Measurements from ENCODE around the gene COG1. TPM values are rescaled to one million over a fixed set of nuclear protein-coding genes. Genes with fewer than 3 reads are reported as not detected.
A peak's percentile ranks its signal among the peaks of the same experiment; 100 is the strongest.

The COG1 gene
- total RNA-seq, 1 experiment from 2014 or later = 26.5 TPM

DNA sequence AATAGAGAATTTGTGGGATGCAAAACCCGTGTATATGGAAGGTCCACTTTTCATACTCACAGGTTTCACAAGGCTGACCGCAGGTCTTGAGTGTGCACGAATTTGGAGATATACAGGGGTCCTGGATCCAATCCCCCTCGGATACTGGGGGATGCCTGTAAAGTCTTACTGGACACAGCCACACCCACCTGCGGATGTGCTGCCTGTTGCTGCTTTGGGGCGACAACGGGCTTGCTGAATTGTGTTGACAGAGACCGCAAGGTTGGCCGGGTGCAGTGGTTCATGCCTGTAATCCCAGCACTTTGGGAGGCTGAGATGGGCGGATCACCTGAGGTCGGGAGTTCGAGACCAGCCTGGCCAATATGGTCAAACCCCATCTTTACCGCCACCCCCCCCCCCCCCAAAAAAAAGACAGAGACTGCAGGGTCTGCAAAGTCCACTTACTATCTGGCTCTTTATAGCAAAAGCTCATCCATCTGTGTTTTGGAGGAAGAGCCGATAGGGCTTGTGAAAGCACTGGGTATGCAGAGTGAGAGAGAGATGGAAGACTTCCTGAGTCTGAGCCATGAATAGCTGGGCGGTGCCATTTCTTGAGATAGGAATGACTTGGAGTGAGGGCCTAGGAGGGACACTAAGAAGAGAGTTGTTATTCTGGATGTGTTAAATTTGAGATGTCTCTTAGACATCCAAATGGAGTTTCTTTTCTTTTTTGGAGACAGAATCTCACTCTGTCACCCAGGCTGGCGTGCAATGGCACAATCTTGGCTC, 6.4 kb upstream of the COG1 start:
- TF ChIP-seq, protein P1, sequence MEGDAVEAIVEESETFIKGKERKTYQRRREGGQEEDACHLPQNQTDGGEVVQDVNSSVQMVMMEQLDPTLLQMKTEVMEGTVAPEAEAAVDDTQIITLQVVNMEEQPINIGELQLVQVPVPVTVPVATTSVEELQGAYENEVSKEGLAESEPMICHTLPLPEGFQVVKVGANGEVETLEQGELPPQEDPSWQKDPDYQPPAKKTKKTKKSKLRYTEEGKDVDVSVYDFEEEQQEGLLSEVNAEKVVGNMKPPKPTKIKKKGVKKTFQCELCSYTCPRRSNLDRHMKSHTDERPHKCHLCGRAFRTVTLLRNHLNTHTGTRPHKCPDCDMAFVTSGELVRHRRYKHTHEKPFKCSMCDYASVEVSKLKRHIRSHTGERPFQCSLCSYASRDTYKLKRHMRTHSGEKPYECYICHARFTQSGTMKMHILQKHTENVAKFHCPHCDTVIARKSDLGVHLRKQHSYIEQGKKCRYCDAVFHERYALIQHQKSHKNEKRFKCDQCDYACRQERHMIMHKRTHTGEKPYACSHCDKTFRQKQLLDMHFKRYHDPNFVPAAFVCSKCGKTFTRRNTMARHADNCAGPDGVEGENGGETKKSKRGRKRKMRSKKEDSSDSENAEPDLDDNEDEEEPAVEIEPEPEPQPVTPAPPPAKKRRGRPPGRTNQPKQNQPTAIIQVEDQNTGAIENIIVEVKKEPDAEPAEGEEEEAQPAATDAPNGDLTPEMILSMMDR (conservative IDR thresholded peaks at IDR 0.05) = no peak
- H3K4me3 Mint-ChIP-seq = no peak overlapping the region
- no peaks in the 10 kb centered on the region for H3K27me3 ChIP-seq (ENCODE audit: insufficient read depth, low read length)
- peaks cover 2% of the 10 kb centered on the region for H4K20me1 ChIP-seq (ENCODE audit: control insufficient read depth, insufficient read depth, insufficient read length)
- H3K4me2 ChIP-seq (ENCODE audit: insufficient read depth, insufficient read length, low read length) = no peak overlapping the region
- H4K8ac ChIP-seq (replicated peaks; ENCODE audit: insufficient read length, low read depth, low read length) = no peak overlapping the region
- H3K27me3 Mint-ChIP-seq (ENCODE audit: low read depth) = no peaks in the 10 kb centered on the region
- no peak overlapping the region for H2BK12ac ChIP-seq (ENCODE audit: insufficient read length, low read depth, low read length)
- no peaks in the 10 kb centered on the region for H3K79me2 ChIP-seq (ENCODE audit: insufficient read depth, low read length)
- no peak overlapping the region for H3K23ac ChIP-seq (ENCODE audit: insufficient read length, low read depth, low read length)
- H3K9me3 Mint-ChIP-seq = no peaks in the 10 kb centered on the region
- H2AK5ac ChIP-seq (ENCODE audit: insufficient read length, low read length) = no peak overlapping the region
- H3K36me3 Mint-ChIP-seq (ENCODE audit: insufficient read depth in 1 of 3, low read depth in 3 of 3) = peaks cover 2 to 4% (median 3%) of the 10 kb centered on the region in 3 experiments; a peak in 2 of 7 replicates
- no peak overlapping the region for H4K5ac ChIP-seq (ENCODE audit: insufficient read length, low read depth, low read length)
- no peak overlapping the region for H3K18ac ChIP-seq (ENCODE audit: insufficient read length, low read depth, low read length)
- H2BK5ac ChIP-seq (ENCODE audit: insufficient read length, low read length) = no peak overlapping the region
- no peak overlapping the region for H2AFZ ChIP-seq (ENCODE audit: low read length)
- no peaks in the 10 kb centered on the region for H3K9me3 ChIP-seq (ENCODE audit: control insufficient read depth, low read depth, low read length)
- WGBS (ENCODE audit: extremely low coverage, insufficient read length, low lambda C conversion rate) = no CpG with 5 or more reads among the region's 16 CpGs
- H3T11ph ChIP-seq (ENCODE audit: low read length) = no peak overlapping the region
- H3K56ac ChIP-seq (ENCODE audit: insufficient read length, low read depth, low read length) = no peak overlapping the region
- H3K4me1 ChIP-seq (ENCODE audit: insufficient read depth, low read length) = peaks cover 3% of the 10 kb centered on the region; the same call in 1 of the 2 replicates
- no peaks in the 10 kb centered on the region for H3K79me1 ChIP-seq (ENCODE audit: insufficient read depth, low read depth, low read length, poor library complexity, severe bottlenecking)
- no peak overlapping the region for H2BK120ac ChIP-seq (ENCODE audit: low read depth, low read length, poor library complexity, severe bottlenecking)
- H4K91ac ChIP-seq (ENCODE audit: insufficient read length, low read depth, low read length) = no peak overlapping the region
- peaks cover 8 to 9% of the 10 kb centered on the region in 2 experiments; a peak in 3 of 4 replicates for H3K4me1 Mint-ChIP-seq
- no peak for DNase-seq
- no peak overlapping the region for H3K4ac ChIP-seq (ENCODE audit: low read depth, low read length)
- H3K23me2 ChIP-seq (ENCODE audit: insufficient read length, low read depth, low read length, poor library complexity, severe bottlenecking) = no peaks in the 10 kb centered on the region
- 0 out of 7 replicates have a peak overlapping the region, but pooled peaks of 1 of the 3 experiments have one; percentile 74 for H3K27ac Mint-ChIP-seq
- H2BK15ac ChIP-seq (ENCODE audit: low read depth, low read length) = no peak overlapping the region
- no peak overlapping the region for H2BK20ac ChIP-seq (ENCODE audit: low read depth, low read length, poor library complexity, severe bottlenecking)
- no peak overlapping the region; the same call in 1 of the 2 replicates for H3K14ac ChIP-seq (ENCODE audit: insufficient read depth, low read length)
- H3K9ac ChIP-seq (ENCODE audit: extremely low read depth, insufficient read length, low read length) = no peak overlapping the region
- no peak overlapping the region for H3K27ac ChIP-seq (ENCODE audit: insufficient read length, low read depth, low read length)
